NAMALWA (cell line): ENCODE data around the gene COBLL1.
"Not testable (repeated sequence)": the region's sequence is repeated elsewhere in the genome, so short reads cannot be mapped to it uniquely, and the experiment has no call there.

Experiments used
- DNase-seq: peaks from one replicate; pipeline ENCODE4 v3.0.0-alpha.2; 2015; ENCODE audit warnings: low spot score

Gene COBLL1

GRCh38 chr2:164859906-164860693, 18.5 kb upstream of the COBLL1 start:
- DNase-seq: not testable (repeated sequence)

- DNase-seq: no peak
Measured at GRCh38 chr2:164859251-164859818, 17.7 kb upstream of the COBLL1 start.

DNA sequence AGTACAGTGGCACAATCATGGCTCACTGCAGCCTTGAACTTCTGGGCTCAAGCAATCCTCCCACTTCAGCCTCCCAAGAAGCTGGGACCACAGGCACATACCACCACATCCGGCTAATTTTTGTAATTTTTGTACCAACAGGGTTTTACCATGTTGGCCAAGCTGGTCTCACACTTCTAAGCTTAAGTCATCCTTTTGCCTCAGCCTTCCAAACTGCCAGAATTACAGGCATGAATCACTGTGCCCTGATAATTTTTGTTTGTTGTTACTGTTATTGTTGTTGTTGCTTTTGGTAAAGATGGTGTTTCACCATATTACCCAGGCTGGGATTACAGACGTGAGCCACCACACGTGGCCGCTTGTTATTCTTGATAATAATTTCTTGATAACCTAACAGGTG, 10.5 kb upstream of the COBLL1 start:
- no peak for DNase-seq

DNA sequence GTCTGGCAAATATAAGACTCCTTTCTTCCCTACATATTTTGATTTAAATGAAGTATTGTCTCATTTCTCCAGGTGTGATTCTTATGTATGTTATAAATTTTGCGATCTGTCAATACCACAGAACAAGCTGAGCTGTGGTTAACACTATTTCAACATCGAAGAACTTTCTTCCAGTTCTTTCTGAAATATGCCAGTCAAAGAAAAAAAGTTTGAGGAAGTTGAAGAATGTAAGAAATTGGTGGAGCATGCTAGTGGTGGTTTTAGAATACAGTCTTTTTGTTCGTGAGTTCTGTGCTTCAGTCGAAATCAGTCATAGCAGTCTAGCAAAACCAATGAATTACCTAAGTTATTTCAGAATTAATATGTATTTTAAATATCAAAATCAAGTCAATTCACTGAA, 8.6 kb upstream of the COBLL1 start:
- DNase-seq: no peak

DNA sequence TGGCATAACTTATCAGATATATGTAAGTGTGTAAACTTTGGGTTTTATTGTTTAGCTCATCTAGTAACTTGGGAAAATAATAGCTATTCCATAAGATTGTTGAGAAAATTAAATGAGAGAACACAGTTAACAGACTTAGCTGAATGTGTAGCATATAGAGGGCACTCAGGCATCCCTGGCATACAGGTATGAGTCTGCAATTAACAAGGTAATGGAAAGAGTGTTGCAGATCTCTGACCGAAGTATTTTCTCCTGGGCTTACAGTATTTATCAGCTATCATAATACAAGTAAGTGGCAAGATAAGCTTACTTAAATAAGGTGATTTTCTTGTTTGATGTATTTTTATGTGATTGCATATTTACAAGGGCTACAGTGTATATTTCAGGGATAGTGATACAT, 7.9 kb upstream of the COBLL1 start:
- DNase-seq: no peak

DNA sequence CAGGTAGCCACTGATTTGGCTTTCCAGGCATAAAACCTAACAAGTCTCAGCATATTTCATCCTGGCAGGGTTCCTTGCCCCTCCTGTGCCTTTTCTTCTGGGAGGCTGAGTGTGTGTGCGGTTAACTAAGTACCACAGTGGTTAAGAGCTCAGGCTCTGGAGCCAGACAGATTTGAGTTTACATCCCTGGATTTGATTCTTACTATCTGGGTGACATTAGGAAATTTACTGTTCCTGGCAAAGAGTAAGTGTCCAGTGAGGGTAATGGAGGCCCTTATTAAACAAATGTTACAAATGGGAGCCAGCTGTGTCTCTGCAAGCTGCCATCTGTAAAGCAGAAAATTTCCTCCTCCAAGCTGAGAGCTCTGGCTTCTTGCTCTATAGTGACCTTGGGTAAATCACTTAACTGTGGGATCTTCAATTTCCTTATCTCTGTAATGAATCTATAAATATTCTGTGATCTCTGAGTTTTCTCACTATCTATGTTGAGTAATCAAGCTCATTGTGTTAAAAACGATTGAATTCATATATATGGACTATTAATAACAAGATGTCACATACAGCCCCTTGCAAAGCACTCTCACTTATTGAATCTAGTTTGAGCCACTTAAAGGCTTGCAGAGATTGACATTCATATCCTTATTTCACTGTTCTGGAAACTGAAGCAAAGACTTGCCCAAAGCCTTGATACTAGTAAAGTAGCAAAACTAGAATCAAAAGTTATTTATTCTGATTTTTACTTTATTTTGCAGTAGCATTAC, 6.5 kb upstream of the COBLL1 start:
- DNase-seq: no peak

- no peak for DNase-seq
Measured at GRCh38 chr2:164847291-164847690, 5.7 kb upstream of the COBLL1 start.

DNA sequence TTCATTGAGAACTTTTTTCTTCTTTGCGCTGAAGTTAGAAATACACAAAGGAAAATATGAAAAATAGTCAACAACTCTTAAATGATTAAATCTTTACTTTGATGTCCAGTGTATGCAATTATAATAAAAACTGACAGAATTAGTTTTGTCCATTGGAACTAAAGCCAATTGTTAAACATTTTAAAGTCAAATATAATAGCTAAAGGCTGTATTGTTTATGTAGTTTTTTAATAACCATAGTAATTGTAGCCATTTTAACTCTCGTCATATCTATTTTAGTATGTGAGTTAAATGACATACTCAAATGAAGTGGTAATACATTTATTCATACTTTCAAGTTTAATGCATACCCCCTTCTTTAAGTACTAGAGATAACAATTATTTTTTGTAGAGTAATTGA, 4.7 kb upstream of the COBLL1 start:
- no peak for DNase-seq

GRCh38 chr2:164843346-164843911, 1.8 kb upstream of the COBLL1 start:
- DNase-seq: no peak

- no peak for DNase-seq
Measured at GRCh38 chr2:164842624-164842966, 972 bp upstream of the COBLL1 start.

DNA sequence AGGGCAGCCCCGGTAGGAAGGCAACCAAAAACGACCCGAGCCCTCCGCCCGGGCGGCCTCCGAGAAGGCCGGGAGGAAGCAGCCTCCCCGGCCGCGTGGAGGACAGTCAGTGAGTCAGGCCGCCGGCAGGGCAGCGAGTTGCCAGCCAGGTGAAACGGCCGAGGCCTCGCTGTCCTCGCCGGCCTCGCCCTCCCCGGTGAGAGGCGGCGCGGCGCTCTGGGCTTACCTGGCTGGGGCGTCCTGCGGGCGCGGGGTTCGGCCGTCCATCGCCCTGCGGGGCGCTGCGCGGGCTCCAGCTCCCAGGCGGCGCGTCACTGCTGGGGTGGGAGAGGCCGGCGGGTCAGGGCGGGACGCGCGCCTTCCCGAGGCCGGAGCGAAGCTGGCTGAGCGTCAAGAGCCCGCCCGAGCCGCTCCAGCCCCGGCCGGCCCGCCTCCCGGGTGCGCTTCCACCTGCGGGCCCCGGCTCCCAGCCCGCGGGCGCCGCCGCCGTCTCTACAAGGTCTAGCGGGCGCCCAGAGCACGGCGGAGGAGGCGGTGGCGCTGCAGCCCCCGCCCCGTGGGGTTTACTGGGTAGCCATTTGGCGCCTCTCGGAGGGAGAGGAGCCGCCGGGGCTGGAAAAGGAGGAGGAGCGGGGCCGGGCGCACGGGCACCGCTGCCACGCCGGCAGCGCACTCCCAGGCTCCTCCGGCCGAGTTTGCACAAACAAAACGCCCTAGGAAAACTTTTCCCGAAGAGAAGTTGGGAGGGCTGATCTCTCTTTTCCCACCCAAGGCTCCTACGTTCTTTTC, 499 bp downstream of the COBLL1 start:
- DNase-seq: no peak

GRCh38 chr2:164840458-164840929, 1.1 kb downstream of the COBLL1 start:
- no peak for DNase-seq

DNA sequence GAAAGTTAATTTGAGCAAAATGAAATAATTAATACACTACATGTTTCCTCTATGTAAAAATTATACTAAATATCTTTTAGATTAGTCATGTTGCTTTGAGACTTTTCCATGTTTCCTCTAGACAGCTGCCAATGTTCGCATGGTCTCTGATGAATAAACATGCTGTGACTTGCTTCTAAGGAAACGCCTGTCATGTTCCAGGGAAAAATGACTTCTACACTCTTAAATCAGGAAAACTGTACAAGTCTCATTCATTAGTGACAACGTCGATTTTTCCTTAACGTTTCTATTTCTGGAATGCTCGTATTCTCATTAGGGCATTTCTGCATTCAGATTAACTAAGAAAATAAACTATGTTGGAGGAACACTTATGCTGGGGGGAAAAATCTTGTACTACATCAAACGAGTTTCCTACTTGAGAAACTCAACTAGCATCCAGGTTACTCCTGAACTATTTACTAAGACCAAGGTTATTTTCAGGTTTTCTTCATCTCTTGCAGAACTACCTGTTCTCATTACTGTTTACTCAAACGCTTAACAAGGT, 1.6 kb downstream of the COBLL1 start:
- DNase-seq: no peak

- DNase-seq: no peak
Measured at GRCh38 chr2:164837807-164838206, 3.8 kb downstream of the COBLL1 start.

DNA sequence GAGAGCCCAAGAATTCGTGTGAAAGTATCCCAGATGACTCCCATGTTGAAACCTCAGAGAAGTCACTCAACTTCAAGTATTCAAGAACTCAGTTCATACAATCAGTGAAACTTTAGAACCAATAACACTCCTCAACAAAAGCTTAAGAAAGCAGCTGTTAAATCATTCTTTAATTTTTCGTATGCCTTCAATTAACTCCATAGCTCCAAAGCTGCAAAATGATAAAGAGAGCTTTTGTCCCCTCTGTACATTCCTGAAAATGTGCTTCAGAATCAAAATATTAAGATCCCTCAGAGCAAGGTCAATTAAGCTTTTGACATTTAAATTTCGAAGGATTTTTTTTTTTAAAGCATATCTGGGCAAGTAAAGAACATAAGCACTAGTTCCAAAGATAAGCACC, 4.7 kb downstream of the COBLL1 start:
- no peak for DNase-seq

DNA sequence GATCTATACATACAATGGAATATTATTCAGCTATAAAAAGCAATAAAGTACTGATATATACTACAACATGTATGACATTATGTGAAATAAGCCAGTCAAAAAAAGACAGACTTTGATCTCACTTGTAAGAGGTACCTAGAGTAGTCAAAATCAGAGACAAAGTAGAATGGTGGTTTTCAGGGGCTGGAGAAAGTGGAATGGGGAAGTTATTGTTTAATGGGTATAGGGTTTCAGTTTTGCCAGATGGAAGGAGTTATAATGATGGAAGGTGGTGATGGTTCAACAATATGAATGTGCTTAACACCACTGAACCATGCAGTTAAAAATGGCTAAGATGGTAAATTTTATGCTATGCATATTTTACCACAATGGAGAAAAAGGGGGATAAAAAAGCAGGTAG, 6.3 kb downstream of the COBLL1 start:
- DNase-seq: no peak

GRCh38 chr2:164831887-164832286, 9.7 kb downstream of the COBLL1 start:
- no peak for DNase-seq

DNA sequence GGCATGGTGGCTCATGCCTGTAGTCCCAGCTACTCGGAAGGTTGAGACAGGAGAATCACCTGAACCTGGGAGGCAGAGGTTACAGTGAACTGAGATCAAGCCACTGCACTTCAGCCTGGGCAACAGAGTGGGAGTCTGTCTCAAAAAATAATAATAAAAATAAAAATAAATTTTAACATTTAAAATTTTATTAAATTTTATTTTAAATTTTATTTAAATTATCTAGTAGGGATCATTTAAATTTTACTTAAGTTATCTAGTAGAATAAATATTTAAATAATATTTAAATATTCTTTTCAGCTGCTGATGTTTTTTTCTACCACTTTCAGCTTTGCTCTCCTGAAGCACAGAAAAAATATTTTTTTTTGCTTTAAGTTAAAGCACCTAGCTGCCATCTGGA, 10.4 kb downstream of the COBLL1 start:
- no peak for DNase-seq

GRCh38 chr2:164826293-164827243, 15.1 kb downstream of the COBLL1 start:
- no peak for DNase-seq

DNA sequence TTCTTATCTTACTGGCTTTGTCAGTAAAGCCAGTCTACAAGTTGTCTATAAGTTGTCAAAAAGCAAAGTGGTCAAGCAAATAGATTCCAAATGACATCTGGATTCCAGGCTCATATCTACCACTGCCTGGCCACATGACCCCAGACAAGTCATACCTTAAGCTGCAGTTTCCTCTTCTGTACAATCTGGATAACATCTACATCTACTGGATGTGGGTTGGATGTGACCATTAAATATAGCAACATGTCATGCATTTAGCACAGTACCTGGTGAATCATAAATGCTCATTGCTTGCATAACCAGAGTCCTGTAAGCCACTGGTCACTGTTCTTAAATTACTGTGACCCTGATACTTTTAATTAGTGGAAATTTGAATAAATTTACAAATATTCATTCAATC, 16.8 kb downstream of the COBLL1 start:
- no peak for DNase-seq

- no peak for DNase-seq
Measured at GRCh38 chr2:164823126-164823525, 18.5 kb downstream of the COBLL1 start.
